GM12891 (cell line): Measurements from ENCODE around the gene EPHA2.

Source experiments
- POLR2A ChIP-seq: IDR thresholded peaks from 2 replicates; pipeline ENCODE4 v1.6.1; 2011; ENCODE audit warnings: low read depth, low read length, control low read depth
- POLR2AphosphoS5 ChIP-seq: IDR thresholded peaks from 2 replicates; pipeline ENCODE4 v1.6.1; 2011; ENCODE audit warnings: low read depth, low read length, control low read depth

DNA sequence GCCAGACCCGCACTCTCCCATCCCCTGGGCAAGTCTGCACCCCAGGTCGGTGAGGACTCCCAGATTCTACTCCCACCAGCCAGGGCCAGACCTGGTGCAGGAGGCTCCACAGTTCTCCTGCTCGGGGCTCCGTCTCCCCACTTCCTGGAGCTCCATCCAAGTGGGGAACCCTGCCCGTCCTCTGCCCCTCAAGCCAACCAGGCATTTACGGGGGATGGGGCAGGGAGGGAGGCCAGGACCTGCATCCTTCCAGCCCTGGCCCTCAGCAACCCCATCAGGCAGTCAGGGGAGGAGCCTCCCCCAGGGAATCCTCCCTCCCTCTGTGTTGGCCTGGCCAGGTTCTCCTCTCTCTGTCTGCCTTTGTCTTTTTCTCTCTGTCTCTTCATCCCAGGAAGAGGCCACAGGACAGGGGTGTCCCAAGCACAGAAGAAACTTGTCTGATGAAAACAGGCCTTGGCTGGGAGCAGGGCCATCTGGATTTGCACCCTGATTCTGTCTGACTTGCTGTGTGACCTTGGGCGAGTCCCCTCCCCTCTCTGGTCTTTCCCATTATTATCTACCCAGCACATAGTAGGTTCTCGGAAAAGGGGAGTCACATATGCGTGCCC lies 18.5 kb upstream of the EPHA2 start:
- no peak for TF ChIP-seq POLR2AphosphoS5
- TF ChIP-seq POLR2A, result no peak
